A673 (cell line): ENCODE data around the gene JARID2. TPM values are rescaled to one million over a fixed set of nuclear protein-coding genes. Genes with fewer than 3 reads are reported as not detected.

Experiments
- BruUV-seq: library from RNA; stranded (reverse); fragments of 400-500 nt; replicated peaks from 2 replicates; lab custom pipeline; 2021; lab: Mats Ljungman, UMichigan
- CTCF ChIA-PET: fragments of 300-600 bp; sonication (Branson Sonifier 250); formaldehyde crosslinking; loops from one replicate; lab custom pipeline; 2022; ENCODE audit warnings: antibody characterized with exemption; lab: Charles Lee
- POLR2A ChIA-PET: fragments of 300-600 bp; sonication (Branson Sonifier 250); formaldehyde crosslinking; loops from one replicate; lab custom pipeline; 2022; ENCODE audit warnings: antibody characterized with exemption; ENCODE audit not compliant: low non-redundant PET; lab: Charles Lee
- DNase-seq: peaks from one replicate; pipeline ENCODE4 v3.0.0-alpha.2; 2015; ENCODE audit warnings: low spot score
- H3K27ac ChIP-seq: fragments of 200-600 bp; sonication (generic); 2 replicates; pipeline ENCODE4 v1.5.1; 2016; ENCODE audit warnings: mixed run types, low read depth, mild to moderate bottlenecking, mixed read lengths, antibody characterized with exemption, low read length; ENCODE audit not compliant: poor library complexity, severe bottlenecking
- H3K27me3 ChIP-seq: fragments of 200-600 bp; sonication (generic); replicated peaks from 2 replicates; pipeline ENCODE4 v1.6.1; 2017; ENCODE audit warnings: mixed run types, low read depth, mild to moderate bottlenecking, mixed read lengths, antibody characterized with exemption, low read length; ENCODE audit not compliant: insufficient read depth, poor library complexity
- H3K36me3 ChIP-seq: fragments of 200-600 bp; sonication (generic); 2 replicates; pipeline ENCODE4 v1.6.1; 2016; ENCODE audit warnings: mixed run types, mild to moderate bottlenecking, mixed read lengths, antibody characterized with exemption, low read length; ENCODE audit not compliant: insufficient read depth, poor library complexity, severe bottlenecking
- H3K4me1 ChIP-seq: fragments of 200-600 bp; sonication (generic); 2 replicates; pipeline ENCODE4 v1.6.1; 2017; ENCODE audit warnings: mixed run types, mild to moderate bottlenecking, mixed read lengths, antibody characterized with exemption, low read length; ENCODE audit not compliant: insufficient read depth, poor library complexity, severe bottlenecking
- H3K4me3 ChIP-seq: fragments of 200-600 bp; sonication (generic); 2 replicates; pipeline ENCODE4 v1.5.1; 2016; ENCODE audit warnings: low read depth, mixed run types, mild to moderate bottlenecking, mixed read lengths, low read length; ENCODE audit not compliant: poor library complexity, severe bottlenecking
- H3K9me3 ChIP-seq: fragments of 200-600 bp; sonication (generic); 2 replicates; pipeline ENCODE4 v1.6.1; 2016; ENCODE audit warnings: mixed run types, low read depth, mild to moderate bottlenecking, mixed read lengths, antibody characterized with exemption, low read length; ENCODE audit not compliant: poor library complexity, severe bottlenecking
- EZH2 ChIP-seq: fragments of 200-600 bp; sonication (generic); IDR thresholded peaks from 2 replicates; pipeline ENCODE4 v1.6.1; 2017; ENCODE audit warnings: borderline replicate concordance, low read depth, mild to moderate bottlenecking, mixed read lengths, antibody characterized with exemption, low read length; ENCODE audit not compliant: poor library complexity, severe bottlenecking
- intact Hi-C: fragments of 100-400 bp; cut with micrococcal nuclease; formaldehyde crosslinking; loops from one replicate; pipeline ENCODE4 v1.10.0; 2022; ENCODE audit not compliant: unreplicated experiment
- total RNA-seq: library from RNA; stranded (reverse); gene quantifications from 2 replicates; pipeline ENCODE4 v1.2.3, GENCODE V29; 2021
- TF ChIP-seq, protein P1 (sequence below): fragments of 300-800, 200-600 bp; sonication (generic); conservative IDR thresholded peaks from 2 replicates; pipeline ENCODE4 v1.5.1; 2017; ENCODE audit warnings: low read depth, mild to moderate bottlenecking, antibody characterized with exemption, low read length, moderate library complexity, mixed read lengths

Gene JARID2
- total RNA-seq, 1 experiment from 2014 or later = 29.4 TPM

DNA sequence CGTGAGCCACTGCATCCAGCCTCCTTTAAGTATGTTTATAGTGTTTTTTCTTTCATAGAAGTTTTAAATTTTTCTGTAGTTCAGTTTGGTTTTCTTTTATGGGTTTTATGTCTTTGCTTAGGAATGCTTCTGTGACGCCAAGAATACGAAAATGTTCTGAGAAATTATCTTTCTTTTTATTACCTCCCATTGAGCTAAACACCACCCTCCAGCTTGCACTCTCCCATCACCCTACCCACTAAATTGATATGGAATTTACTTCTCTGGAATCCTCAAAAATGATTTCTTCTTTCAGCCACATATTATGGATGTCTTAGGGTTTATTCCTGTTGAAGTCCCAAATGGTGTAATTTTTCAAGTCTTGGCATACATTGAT is 38.1 kb downstream of the JARID2 start:
- DNase-seq = no peak
- Histone ChIP-seq H3K27me3 (no peaks in the 10 kb centered on the region), H3K4me3 (no peak overlapping the region), H3K36me3 (no peaks in the 10 kb centered on the region), H3K27ac (no peak overlapping the region), H3K9me3 (no peaks in the 10 kb centered on the region), H3K4me1 (peaks cover 43% of the 10 kb centered on the region)
- POLR2A ChIA-PET = no interaction called here
- BruUV-seq = no TSS peak
- CTCF ChIA-PET = interaction anchor here (0.7 kb wide), 1 partner anchor 149 kb away, joined by 5 read pairs; no protein-coding TSS in a partner anchor
- intact Hi-C loops = no loop called here
- TF ChIP-seq, protein P1, sequence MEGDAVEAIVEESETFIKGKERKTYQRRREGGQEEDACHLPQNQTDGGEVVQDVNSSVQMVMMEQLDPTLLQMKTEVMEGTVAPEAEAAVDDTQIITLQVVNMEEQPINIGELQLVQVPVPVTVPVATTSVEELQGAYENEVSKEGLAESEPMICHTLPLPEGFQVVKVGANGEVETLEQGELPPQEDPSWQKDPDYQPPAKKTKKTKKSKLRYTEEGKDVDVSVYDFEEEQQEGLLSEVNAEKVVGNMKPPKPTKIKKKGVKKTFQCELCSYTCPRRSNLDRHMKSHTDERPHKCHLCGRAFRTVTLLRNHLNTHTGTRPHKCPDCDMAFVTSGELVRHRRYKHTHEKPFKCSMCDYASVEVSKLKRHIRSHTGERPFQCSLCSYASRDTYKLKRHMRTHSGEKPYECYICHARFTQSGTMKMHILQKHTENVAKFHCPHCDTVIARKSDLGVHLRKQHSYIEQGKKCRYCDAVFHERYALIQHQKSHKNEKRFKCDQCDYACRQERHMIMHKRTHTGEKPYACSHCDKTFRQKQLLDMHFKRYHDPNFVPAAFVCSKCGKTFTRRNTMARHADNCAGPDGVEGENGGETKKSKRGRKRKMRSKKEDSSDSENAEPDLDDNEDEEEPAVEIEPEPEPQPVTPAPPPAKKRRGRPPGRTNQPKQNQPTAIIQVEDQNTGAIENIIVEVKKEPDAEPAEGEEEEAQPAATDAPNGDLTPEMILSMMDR = no peak
- TF ChIP-seq EZH2 = no peak

DNA sequence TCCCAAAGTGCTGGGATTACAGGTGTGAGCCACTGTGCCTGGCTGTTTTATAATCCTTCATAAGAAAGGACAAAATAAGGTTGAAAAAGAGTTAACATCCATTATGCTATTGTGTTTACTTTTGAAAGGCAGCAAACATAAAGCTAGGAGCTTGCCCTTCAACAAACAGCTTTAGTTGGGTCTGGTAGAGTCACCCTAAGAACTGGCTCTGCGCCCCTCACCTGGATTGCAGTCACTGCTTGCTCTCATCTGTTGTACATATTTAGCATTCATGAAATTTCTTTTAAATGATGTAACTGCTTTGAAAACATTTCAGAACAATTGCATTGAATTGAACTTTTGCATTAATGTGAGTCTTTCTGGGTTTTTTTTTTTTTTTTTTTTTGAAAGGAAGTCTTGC is 38.9 kb downstream of the JARID2 start:
- H3K27ac ChIP-seq = no peak overlapping the region
- peaks cover 35% of the 10 kb centered on the region for H3K4me1 ChIP-seq
- no peak overlapping the region for H3K4me3 ChIP-seq
- no peaks in the 10 kb centered on the region for H3K27me3 ChIP-seq
- ChIA-PET POLR2A (no interaction called here), CTCF (no interaction called here)
- no peaks in the 10 kb centered on the region for H3K36me3 ChIP-seq
- intact Hi-C loops = no loop called here
- no peak for DNase-seq
- no TSS peak for BruUV-seq
- TF ChIP-seq EZH2 = no peak
- TF ChIP-seq, protein P1 = no peak
- H3K9me3 ChIP-seq = no peaks in the 10 kb centered on the region

DNA sequence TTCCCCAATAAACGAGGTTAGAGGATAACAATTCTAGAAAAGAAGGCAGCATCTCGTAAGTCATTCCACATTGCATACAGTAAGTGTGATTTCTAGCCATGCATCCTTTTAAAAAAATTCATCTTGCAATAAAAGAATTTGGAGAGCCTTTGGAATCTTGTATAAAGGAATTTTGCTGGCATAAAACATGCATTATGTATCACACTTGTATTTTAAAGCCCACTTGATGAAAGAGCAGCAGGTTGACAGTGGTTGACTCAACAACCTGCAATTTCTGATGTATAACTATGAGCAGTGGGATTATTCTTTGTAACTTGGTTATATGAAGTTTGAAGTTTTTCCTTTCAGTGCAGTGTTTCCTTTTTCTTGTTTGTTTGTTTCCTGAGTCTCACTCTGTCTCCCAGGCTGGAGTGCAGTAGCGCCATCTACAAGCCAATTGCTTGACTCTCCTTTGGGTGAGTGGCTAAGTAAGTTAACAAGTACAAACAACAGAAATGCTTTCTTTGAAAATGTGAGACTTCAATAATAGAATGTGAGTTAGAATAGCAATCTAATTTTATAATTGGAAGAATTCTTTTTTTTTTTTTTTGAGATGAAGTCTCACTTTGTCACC is 39.9 kb downstream of the JARID2 start:
- H3K36me3 ChIP-seq = no peaks in the 10 kb centered on the region
- no peaks in the 10 kb centered on the region for H3K9me3 ChIP-seq
- no peak overlapping the region for H3K27ac ChIP-seq
- no peak overlapping the region for H3K4me3 ChIP-seq
- CTCF ChIA-PET = no interaction called here
- POLR2A ChIA-PET = no interaction called here
- H3K4me1 ChIP-seq = peaks cover 26% of the 10 kb centered on the region
- DNase-seq = no peak
- no TSS peak for BruUV-seq
- H3K27me3 ChIP-seq = no peaks in the 10 kb centered on the region
- intact Hi-C loops = no loop called here
- no peak for TF ChIP-seq EZH2
- TF ChIP-seq, protein P1 = peak; percentile 48
